Nucleus accumbens (tissue), 56 donors: ENCODE data around the gene ARHGEF16.

ENCODE experiments used
- DNase-seq, 56 donors: peaks; one replicate each; lab custom pipeline; 2025; lab: John Stamatoyannopoulos, UW

Gene ARHGEF16

DNA sequence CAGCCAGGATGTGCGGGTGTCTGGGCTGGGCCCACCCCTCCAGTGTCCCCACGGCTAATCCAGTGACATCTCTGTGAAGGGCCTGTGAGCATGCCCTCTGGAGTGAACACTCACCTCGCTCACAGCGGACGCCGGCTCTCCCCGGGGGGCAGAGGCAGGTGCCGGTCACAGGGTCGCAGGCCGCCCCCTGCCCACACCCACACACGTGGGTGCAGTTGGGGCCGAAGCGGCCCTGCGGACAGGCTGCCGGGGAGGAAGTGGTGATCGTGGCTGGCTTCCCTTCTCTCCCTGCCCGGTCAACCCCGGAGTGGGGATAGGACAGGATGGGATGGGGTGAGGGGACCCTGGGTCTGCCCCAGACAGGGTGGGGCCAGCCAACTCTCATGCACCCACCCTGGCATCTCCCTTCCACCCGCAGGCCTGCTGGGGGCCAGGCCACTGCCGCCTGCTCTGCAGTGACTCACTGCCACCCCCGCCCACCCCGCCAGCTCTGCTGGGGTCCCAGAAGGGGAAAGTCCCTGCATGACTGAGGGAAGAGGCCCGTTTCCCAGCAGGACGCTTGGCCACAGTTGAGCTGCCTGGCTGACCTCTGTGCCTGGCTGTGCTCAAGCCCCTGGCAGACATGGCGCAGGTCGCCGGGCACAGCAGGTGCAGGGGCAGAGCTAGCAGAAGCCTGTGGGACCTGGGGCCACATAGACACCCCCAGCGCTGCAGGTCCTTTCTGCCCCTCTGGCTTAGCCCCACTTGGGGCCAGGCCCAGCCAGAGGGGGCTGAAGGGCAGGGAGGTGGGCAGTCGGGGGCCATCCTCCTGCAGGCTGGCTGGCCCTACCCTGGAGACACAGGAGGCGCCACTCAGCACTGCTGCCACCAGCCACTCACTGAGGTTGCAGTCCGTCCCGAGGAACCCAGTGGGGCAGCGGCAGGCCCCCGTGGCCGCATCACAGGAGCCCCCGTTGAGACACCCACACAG, 41.6 kb downstream of the ARHGEF16 start:
- no peak for DNase-seq

DNA sequence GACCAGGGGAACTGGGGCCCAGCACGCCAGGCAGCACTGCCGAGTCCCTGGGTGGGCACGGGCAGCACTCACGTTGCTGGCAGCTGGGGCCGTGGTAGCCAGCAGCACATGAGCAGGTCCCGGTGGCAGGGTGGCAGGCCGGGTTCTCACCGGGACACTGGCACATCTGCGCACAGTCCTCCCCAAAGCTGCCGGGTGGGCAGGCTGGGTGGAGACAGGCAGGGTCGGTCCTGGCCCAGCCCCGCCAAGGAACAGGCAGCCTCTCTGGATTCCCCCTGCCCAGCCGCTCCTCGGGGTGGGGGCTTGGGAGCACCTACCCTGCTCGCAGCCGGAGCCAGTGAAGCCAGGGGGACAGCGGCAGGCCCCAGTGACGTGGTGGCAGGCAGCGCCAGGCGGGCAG, 42.5 kb downstream of the ARHGEF16 start:
- no peak for DNase-seq

DNA sequence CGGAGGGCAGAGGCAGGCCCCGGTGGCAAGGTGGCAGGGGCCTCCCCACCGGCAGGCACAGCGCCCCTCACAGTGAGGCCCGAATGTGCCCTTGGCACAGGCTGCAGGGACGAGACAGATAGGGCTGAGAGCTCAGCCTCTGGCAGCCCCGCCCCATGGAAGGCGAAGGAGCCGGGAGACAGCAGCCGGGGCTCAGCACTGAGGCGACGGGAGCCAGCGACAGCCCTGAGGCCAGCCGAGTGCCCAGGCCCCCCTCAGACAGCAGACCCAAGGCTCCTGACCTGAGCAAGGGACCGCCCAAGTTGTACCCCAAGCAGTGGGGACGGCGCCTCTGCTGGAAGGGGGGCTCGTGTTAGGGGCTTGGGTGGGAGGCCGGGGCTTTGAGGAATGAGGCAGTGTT, 43.1 kb downstream of the ARHGEF16 start:
- DNase-seq: no peak

DNA sequence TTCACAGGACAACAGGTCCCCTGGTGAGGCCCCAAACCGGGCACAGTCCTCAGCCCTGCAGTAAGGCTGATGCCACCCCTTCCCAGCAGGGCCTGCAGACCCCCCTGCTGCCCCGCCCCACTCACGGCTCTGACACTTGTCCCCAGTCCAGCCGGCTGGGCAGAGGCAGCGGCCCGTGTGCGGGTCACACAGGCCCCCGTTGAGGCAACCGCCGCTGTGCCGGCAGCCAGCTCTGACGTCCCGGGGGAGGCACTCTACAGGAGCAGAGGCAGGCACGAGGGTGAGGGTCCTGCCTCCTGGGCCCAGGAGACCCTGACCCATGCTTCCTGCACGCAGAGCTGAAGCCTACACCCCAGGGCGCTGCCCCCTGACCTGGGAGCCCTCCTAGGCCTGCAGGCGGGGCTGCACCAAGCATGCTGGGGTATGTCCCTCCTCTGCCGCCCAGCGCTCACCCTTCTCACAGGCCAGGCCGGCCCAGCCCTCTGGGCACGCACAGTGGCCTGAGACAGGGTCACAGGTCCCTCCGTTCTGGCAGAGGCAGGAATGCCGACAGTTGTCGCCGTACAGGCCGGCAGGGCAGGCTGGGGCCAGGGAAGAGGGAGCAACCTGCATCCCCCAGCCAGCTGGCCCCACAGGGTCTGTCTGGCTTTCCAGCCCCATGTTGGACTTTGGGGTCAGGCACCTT, 43.9 kb downstream of the ARHGEF16 start:
- DNase-seq: no peak

DNA sequence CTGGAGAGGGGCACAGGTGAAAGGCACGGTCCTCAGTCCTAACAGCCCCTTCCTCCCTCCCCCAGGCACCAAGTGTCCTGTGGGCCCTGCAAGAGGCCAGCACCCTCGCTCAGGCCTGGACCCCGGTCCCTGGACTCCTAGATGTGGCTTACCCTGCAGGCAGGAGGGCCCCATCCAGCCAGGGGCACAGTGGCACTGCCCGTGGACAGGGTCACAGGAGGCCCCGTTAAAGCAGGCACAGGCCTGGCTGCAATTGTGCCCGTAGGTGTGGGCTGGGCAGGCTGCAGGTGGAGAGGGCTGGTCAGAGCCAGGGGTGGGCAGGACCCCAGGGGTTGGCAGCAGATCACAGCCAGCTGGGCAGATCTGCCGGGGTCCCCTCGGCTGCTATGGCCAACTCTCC, 44.5 kb downstream of the ARHGEF16 start:
- DNase-seq: no peak

DNA sequence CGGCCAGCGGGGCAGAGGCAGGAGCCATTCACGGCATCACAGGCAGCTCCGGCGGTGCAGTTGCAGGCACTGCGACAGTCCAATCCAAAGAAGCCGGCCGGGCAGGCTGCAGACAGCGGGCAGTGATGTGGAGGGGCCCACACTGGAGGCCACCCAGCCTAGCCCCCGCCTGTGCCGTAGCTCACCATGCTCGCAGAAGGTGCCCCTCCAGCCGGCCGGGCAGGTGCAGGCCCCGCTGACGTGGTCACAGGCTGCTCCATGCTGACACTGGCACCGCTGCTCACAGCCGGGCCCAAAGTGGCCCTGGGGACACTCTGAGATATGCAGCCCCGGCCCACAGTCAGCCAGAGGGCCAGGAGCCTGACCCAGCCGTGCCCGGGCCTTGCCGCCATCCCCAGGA, 45.1 kb downstream of the ARHGEF16 start:
- no peak for DNase-seq

DNA sequence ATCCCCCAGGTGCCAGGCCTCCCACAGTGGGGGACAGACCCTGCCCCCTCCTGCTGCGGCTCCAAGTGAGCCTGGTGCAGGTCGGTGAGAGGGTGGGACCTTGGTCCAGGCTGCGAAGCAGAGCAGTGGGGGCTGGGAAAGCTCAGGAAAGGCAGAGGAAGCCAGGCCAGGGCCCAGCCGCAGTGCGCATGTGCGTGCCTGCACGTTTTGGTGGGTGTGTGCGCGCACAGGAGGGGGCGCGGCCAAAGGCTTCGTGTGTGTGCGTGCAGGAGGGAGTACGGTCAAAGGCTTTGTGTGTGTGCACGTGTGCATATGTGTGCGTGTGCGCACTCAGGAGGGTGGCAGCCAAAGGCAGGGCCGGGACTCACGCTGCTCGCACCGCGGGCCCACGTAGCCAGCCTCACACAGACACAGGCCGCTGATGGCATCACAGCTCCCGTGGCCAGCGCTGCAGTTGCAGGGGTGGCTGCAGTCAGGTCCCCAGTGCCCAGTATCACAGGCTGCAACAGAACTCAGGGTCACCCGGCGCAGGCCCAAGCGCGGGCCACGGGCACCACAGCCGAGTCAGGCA, 45.9 kb downstream of the ARHGEF16 start:
- no peak for DNase-seq

DNA sequence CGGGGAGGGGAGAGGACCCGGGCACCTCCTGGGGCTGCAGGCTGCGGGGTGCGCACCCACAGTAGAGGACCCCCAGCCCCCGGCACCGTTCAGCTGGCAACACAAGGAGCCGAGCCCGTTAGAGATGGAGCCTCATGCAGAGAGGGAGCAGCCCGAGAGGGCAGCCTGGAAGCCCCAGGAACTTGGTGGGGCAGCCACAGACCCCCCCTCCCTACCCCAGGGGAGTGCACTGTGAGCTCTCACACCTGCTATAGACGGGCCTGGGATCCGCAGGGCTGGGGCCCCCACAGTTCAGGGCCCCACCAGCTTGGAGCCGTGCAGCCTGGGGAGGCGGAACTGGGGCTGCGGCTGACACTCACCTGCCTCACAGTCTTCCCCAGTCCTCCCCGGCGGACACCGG, 47.0 kb downstream of the ARHGEF16 start:
- DNase-seq: no peak

DNA sequence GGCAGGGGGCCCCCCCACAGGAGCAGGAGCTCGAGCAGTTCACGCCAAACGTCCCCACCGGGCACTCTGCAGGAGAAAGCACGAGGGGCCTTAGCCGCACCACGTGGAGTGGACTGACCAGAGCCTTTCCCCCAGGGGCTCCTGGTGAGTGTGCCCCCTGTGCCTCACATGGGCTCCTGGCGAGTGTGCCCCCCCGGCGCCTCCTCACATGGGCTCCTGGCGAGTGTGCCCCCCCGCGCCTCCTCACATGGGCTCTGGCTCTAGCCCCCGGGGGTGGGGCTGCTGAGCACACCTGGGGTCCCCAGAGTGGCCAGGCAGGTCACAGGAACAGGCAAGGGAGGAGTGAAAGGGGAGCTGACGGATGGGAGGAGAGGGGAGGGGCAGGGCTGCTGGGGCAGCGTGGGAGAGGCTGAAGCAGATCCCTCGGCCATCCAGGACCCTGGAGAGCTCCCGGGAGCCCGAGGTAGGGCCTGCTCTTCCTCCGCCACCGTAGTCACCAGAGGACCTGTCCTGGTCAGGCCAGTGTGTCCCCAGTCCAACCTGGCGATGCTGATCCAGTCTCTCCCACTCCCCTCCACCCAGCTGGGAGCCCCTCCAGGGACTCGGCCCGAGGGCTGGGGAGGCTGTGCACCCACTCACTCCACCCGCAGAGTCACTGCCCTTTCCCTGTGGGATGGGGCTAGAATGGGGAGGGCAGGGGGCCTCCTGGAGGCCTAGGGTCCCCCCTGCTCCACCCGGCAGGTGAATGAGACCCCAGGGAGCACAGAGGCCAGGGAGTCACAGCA, 47.6 kb downstream of the ARHGEF16 start:
- DNase-seq: peak in 40 of 56 donors; percentile 4 to 75 (median 26)

DNA sequence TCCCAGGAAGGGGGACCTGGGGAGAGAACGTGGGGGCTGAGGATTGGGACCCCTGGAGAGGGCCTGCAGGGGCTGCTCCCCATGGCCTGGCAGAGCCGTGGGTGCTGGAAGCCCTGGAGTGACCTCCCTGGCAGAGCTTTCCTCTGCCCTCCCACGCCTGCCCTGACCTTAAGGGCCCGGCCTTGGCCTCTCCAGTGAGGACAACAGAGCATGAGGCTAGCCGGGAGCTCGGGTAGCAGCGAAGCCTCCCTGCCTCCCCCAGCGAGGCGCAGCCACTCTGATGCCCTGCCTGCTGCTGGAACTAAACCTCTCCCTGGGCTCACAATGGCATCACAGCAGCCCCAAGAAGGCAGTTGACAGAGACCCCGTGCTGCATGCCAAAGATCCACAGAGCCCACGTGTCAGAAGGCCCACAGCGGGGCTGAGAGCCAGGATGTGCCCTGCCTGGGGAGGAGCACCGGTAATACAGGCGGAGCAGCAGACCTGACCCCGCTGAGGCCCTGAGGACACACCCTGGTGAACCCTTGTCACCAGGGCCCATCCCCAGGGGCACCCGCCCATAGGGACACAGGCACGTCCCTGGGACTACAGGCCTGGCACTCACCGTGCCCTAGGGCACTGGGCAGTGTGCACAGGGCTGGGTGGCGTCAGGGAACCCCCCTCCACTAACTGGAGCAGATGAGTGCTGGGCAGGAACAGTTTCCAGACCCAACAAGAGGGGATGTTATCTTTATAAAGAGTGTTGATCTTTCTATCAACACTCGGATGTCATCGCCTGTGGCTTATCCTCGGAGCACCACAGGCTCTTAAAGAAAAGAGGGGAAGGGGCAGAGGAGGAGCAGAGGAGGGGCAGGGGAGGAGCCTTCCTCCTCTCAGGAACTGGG, 48.4 kb downstream of the ARHGEF16 start:
- DNase-seq: no peak

DNA sequence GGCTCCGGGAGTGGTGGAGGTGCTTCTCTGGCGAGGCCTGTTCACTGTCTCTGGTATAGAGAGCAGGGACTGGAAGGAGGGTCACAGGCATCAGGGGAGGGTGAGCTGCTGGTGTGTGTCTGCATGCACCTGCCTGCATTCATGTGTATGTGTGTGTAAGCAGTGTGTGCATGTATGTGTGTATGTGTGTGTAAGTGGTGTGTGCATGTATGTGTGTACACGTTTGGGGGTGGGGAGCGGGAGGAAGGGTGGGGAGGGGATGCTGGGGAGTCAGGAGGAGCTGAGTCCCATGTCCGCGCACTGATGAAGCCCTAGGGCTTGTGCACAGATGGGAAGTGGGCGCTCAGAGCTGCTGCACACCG, 49.0 kb downstream of the ARHGEF16 start:
- no peak for DNase-seq

DNA sequence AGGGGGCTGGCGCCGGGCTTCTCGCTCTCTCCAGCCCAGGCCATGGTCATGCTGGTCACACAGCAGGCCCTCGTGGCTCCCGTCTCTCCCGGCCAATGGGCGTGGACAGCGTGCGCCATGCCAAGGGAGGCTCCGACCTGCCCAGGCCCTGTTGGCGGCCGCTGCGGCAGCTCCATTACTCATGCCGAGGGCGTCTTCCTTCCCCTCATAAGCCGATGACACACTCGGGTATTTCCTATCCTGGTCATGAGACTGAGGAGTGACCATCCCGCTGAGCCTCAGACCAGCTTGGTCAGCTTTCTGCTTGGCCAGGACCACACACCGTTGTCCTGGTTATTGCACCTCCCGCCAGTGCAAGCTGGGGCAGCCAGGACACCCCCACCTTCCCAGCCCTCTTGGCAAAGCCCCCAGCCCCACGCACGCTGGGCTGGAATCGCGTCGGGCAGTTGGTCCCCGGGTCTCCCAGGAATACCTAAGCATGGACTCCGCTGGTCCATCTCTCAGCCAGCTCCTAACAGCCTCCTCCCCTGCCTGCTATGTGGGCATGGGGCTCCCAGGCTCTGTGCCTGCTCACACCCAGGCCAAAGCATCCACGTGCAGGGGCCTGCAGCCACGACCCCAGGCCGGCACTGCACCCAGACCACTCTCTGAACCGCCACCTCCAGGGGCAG, 49.8 kb downstream of the ARHGEF16 start:
- DNase-seq: peak in 39 of 56 donors; percentile 7 to 75 (median 44)

DNA sequence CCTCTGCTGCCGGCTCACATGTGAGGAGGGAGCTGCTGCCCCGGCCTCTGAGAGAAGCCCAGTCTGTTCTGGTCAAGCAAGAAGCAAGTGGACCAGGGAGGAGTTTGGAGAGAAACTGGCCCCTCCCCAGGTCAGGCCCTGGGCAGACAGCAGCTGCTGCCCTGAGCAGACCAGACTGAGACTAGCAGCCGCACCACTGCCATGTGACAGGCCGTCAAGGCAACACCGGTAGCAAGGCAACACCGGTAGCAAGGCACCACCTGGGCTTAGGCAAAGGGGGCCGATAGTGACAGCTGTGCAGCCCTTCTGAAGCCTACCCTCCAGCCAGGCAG, 50.3 kb downstream of the ARHGEF16 start:
- peak in 2 of 56 donors; percentile 27 to 29 for DNase-seq

DNA sequence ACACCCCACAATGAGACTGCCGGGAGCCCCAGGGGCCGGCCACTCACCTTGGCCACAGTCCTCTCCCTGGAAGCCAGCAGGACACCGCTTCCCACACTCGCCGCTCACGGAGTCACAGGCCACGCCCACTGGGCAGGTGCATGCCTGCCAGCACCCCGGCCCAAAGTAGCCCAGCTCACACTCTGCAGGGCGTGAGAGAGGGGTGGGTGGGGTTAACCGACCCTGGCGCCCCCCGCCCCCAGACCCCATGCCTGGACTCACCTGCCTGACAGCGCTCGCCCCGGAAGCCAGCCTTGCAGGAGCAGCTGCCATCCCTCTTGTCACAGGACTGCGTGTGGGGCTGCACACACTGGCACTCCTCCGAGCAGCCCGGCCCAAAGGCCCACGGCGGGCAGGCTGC, 50.7 kb downstream of the ARHGEF16 start:
- no peak for DNase-seq

DNA sequence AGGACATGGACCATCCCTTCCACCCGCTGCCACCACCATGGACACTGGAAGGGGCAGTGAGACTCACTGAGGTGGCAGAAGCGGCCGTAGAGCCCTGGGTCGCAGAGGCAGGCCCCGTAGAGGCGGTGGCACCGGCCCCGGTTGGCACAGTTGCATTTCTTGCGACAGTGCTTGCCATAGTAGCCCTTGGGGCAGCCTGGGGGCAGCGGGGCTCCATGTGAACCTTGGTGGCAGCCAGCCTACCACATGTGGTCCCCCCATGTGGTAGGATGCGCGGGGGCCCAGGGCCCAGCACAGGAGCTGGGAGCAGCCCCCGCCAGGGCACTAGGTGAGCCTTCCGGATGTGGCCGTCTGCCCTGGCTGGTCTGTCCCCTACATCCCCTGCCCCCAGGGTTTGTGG, 51.6 kb downstream of the ARHGEF16 start:
- DNase-seq: no peak

DNA sequence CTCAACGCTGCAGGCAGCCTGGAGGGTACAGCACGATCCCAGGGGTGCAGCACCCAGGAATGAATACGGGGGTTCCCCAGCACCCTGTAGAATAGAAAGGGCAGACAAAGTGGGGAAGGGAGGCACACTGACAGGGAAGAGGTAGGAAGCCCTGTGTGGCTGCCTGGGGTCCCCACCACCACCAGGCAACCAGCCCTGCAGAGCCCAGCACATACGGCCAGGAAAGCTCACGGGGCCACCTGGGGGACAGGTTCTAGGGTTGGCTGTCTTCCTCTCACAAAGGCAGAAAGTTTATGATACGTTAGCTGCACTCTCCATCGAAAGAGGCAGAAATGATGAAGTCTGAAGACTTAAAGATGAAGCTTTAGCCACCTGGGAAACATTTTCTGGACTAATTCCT, 52.5 kb downstream of the ARHGEF16 start:
- DNase-seq: no peak

DNA sequence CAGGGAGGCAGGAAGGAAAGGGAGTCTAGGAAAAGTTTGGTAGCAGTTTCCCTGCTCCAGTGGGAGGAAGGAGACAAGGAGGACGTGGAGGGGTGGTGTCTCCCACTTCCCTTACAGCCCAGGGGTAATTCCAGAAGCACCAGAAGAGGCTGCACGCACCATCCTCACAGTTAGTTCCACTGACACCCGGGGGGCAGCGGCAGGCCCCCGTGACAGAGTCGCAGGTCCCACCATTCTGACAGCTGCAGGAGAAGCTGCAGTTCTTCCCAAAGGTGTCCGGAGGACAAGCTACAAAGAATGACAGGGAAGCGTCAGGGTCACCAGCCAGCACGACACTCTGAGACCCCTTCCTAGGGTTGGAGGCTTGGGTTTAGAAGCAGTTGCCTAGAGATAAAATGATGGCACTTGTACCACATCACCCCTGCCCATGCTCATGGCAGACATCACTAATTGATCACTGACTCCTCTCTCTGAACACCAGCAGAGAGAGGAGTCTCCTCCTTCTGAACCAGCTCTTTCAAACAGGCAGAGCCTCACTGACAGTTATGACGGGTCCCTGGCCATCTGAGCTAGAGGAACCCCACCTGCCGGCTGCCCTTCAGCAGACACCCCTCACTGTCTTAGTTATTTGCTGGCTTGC, 53.3 kb downstream of the ARHGEF16 start:
- no peak for DNase-seq

DNA sequence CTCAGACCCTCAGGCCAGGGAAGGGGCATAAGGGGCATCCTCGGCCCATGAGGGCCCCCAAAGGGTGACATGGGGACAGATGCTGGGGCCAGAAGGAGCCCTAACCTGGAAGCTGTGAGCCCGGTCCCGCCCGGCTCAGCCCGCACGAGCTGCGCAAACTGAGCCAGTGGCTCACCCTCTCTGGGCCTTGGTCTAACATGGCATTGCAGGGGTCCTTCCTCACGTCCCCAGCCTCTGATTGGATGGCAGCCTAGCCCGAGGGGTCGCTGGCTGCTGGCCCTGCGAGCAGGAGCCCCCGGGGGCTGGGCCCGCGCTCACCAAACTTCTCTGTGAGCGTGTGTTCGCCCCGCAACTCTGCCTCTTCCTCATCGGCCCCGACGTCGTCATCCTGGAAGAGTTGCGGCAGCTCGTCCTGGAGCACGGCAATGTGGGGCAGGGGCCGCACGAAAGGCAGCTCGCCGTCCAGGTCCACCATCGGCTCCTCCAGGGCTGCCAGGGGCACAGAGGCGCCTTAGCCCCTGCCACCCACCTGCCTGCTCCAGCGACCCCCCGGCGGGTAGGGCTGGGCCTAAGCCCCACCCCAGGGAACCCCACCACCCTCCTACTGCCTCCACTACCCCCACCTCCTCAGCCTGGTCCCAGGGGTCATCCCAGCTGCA, 54.4 kb downstream of the ARHGEF16 start:
- no peak for DNase-seq
